ENCODE data around the gene CHPT1.

DNA sequence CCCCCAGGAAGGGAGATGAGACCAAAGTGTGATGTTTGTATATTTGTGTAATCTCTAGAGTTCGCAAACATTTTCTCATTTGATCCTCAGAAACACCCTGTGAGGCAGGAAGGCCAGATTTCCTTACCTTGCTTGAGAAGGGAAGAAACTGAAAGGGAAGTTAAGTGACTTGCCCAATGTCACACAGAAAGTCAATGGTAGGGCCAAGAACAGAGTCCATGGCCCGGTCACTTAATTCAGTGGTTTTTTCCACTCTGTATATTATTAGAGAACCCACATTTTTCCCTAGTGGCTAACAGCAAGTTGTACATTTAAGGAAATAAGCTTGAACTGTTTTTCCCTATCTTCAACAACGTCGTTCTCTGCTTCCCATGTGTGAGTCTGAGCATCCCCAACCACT, 25.6 kb upstream of the CHPT1 start:
- no peak for TF ChIP-seq TAF1 (CRISPR knock-in tag; IDR thresholded peaks at IDR 0.05)
- no peak for TF ChIP-seq GATA4 (IDR thresholded peaks at IDR 0.05; ENCODE audit: borderline replicate concordance, low read depth)
- no peak for TF ChIP-seq ZNF839 (CRISPR knock-in tag; IDR thresholded peaks at IDR 0.05; ENCODE audit: borderline replicate concordance)
- TF ChIP-seq, protein P1, sequence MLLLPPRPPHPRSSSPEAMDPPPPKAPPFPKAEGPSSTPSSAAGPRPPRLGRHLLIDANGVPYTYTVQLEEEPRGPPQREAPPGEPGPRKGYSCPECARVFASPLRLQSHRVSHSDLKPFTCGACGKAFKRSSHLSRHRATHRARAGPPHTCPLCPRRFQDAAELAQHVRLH (CRISPR knock-in tag; IDR thresholded peaks at IDR 0.05; ENCODE audit: borderline replicate concordance, low read depth), result no peak
- TF ChIP-seq ZNF772 (CRISPR knock-in tag; IDR thresholded peaks at IDR 0.05), result no peak
- no peak for TF ChIP-seq POLR2A (IDR thresholded peaks at IDR 0.05; ENCODE audit: insufficient read depth in 1 of 2, low read depth in 2 of 2, low read length in 2 of 2)
- TF ChIP-seq NCOA1 (CRISPR knock-in tag; IDR thresholded peaks at IDR 0.05), result no peak
- TF ChIP-seq FOXK1 (CRISPR knock-in tag; IDR thresholded peaks at IDR 0.05; ENCODE audit: borderline replicate concordance, low read depth), result no peak
- no peak for TF ChIP-seq RAD51 (IDR thresholded peaks at IDR 0.05; ENCODE audit: borderline replicate concordance)
- no peak for TF ChIP-seq HDAC2 (CRISPR knock-in tag; IDR thresholded peaks at IDR 0.05)
